C1 segment of cervical spinal cord (tissue), 14 donors: ENCODE data around the gene CYREN.

Experiments
- DNase-seq, 14 donors: peaks; one replicate each; lab custom pipeline; 2025; lab: John Stamatoyannopoulos, UW

CYREN gene, protein sequence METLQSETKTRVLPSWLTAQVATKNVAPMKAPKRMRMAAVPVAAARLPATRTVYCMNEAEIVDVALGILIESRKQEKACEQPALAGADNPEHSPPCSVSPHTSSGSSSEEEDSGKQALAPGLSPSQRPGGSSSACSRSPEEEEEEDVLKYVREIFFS

DNA sequence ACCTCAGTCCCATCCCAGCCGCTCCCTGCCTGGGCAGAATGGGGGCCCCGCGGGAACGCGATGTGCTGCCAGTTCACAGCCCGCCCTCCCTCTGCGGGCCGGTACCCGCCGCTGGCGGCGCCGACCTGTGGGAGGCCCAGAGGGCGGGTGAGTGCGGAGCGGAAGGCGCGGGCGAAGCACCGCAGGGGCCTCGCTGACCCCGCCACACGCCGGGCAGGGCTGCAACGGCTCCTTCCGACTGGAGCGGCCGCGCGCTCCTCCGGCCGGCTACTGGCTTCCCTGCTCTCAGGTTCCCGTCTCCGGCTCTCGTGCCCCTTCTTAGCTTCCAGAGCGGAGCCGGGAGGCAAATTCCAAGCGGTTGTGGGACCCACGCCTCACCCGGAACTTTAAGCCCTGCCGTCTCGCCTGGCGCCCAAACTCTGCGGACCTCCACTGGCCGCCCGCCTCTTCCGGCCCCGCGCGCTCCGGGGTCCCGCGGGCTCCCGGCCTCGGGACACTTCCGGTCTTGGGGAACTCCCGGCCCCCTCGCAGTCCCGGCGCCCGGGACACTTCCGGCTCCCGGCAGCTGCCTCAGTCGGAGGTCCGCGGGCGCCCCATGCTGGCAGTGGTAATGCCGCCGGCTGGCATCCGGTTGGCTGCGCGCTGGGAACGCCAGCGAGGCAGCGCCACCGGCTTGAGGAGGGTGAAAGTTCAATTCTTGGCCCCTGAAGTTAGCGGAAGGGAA is at the start of gene CYREN:
Gene CYREN (minus strand): TSS at position 434 of the 724 bp plus-strand sequence. CDS start 1,785 bp downstream, outside the sequence.
- peak in 13 of 14 donors; percentile 75 to 96 (median 87) for DNase-seq

DNA sequence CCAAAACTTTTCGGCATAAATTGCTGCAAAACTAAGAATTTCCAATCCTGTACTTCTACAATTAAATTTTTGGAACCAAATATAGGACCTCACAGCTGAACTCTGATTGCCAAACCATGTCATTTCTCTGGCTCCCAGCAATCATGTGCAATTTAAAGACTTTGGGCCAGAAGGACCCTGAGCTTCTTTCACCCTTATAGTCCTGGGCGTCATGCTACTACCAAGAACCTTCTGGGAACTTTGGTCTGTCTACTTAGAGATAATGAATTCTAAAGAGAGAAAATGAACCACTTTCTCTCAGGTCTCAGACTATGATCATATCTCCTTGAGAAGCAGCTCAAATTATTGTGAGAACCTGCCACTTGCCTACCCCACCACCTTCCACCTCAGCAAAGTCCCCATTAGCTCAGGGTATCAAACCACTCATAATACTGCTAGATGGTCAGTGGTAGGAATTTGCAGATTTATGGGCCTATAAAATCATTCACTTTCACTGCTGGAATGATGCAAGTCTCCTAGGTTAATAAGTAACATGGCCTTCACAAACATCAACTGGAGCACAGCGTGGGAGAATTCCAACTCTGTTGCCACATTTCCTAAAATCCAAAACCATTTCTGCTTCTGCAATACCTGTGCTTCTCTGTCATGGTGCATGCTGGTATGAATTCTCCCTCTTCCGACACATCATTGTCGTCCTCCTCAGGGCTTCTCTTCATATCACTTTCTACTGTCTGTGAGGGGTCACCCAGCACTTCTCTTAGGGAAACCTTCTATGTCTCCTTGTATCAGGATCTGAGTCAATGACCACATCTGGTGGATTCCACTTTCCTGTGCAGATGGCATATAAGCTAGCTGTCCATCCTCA is 47.4 kb upstream of the CYREN start:
- no peak for DNase-seq

DNA sequence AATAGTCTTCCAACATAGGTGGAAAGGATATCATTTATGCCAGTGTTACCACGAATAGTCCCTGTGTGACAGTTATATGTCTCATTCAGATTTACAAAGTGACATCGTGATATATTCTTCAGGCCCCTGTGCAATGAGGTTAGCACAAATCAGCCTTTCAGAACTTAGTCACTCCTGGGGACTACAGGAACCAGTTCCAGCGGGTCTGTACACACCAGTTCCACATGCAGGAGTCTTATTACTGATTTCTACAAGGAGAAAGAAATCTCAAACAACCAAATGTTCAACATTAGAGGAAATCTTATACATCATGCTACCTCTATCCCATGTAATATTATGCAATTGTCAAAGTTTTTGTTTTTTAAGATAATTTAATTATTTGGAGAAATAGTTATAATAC is 45.2 kb upstream of the CYREN start:
- no peak for DNase-seq

DNA sequence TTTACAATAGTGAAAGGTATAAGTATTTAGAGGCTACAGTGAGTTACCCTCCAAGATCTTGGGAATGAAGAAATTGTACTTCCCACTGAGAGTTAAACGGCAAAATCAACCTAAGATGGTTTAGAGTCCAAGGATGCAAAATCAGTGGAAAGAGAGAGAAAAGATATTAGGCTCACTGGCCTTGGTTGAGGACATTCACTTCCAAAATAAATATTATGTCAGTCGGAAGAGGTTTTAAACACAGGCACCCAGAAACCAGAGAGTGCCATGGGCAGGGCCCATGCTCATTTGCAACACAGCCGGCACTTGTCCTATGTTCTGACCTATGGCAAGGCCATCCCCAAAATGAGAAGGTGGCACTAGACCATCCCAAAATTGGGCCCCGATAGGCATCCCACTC is 44.7 kb upstream of the CYREN start:
- no peak for DNase-seq

DNA sequence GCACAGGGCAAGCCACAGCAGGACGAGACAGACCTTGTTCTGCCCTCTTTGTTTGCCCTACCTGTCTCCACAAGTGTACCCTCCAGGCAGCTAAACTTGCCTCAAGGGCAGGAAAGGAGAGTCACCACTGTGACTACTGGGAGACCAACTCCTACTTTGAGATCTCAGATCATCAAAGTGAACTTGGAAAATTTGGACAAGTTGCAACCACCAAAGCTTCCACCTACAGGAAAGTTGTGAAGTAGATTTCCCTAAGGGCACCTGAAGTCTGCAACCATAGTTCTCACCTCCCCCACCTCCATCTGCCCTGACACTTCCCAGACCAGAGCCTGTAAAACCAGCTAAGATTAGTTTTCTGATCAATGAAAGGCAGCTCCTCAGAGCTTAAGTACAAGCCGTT is 43.3 kb upstream of the CYREN start:
- no peak for DNase-seq

DNA sequence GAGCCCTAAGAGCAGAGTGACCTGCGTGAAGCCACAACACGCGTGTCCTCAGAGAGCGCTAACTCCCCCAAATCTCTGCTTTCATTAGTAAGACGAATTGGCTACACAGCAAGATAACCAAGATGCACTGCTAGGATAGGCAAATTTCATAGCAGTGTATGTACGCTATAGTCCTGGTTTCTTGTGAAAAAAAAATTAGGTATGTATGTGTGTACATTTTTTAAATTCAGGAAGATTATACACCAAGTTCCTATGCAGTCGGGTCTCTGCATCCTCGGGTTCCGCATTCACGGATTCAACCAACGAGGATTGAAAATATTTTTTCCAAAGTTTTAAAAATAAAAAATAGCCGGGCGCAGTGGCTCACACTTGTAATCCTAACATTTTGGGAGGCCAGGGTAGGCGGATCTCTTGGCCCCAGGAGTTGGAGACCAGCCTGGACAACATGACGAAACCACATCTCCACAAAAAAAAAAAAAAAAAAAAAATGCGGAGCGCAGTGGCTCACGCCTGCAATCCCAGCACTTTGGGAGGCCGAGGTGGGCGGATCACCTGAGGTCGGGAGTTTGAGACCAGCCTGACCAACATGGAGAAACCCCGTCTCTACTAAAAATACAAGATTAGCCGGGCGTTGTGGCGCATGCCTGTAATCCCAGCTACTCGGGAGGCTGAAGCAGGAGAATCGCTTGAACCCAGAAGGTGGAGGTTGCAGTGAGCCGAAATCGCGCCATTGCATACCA is 41.6 kb upstream of the CYREN start:
- DNase-seq, result peak in 1 of 14 donors; percentile 60

DNA sequence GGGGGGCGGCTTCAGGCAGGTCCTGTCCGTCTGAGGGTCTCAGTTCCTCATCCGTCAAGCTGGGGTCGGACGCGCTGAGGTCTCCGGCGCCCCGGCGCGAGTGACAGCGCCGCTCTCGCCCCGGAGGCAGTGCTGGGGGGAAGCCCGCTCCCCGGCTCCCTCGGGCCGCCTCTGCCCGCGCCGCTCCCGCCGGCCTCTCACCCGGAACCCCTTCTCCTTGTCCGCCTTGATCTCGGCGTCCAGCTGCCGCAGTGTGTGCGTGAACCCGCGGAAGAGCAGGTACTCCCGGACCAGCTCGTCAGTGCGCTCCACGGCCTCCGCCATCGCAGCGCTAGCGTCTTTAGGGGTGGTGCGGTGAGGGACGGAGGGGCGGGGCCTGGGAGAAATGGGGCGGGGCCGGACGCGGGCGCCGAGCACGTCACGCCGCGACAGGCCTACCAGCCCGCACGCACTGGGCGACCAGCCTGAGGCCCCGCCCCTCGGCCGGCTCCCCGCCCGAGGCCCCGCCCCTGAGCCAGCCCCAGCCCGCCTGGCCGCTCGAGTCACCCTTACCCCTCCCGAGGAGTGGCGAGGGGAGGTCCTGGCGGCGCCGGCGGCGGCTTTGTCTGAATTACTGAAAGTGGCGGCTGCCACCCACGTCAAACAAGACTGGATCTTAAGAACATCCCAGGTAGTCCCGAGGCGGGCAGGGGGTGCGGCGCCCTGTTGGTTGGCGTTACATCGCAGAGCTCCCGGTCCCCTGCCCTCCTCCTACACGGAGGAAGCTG is 40.9 kb upstream of the CYREN start, which contains the start of gene WDR91:
Gene WDR91 (minus strand): TSS at position 348 of the 767 bp plus-strand sequence. CDS start 24 bp downstream, at position 324.
- DNase-seq, result peak; percentile 54 to 97 (median 94)

DNA sequence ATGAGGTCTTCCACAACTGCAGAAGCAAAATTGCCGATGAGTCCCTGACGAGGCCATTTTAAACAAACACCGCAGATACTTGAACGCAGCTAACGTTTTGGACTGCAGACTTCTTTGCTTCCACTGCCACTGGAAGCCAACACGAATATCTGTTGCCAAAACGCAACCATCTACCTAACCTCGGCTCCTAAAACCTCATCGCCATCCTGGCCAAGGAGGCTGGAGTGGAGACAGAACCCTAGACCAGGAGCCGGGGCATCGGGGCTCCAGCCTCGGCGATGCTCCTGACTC is 40.3 kb upstream of the CYREN start:
- peak in 1 of 14 donors; percentile 55 for DNase-seq

DNA sequence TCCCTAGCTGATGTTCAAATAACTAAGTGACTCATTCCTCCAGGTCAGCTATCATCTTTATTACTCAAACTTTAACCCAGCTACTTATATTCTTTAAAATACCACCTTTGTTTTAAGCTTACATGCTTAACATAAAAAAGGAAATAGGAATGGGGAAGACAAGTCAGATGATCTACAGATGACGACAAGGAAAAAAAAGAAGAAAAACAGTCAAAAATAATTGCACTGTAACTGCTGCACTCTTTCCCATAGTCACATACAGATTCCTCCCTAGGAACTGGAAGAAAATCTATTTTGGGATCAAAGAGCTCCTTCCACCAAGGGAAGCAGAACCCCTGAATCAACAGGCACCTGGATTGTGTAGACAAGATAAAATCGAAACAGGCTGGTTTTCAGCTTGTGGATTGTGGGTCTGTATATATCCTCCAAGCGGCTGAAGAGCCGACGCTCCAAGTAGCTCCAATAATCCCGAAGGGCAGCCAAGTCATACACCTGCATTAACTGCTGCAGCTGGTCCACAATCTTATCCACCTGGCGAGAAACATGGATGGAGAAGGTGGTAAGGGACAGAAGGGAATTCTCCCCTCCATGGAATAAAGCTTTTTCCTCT is 38.8 kb upstream of the CYREN start:
- no peak for DNase-seq

DNA sequence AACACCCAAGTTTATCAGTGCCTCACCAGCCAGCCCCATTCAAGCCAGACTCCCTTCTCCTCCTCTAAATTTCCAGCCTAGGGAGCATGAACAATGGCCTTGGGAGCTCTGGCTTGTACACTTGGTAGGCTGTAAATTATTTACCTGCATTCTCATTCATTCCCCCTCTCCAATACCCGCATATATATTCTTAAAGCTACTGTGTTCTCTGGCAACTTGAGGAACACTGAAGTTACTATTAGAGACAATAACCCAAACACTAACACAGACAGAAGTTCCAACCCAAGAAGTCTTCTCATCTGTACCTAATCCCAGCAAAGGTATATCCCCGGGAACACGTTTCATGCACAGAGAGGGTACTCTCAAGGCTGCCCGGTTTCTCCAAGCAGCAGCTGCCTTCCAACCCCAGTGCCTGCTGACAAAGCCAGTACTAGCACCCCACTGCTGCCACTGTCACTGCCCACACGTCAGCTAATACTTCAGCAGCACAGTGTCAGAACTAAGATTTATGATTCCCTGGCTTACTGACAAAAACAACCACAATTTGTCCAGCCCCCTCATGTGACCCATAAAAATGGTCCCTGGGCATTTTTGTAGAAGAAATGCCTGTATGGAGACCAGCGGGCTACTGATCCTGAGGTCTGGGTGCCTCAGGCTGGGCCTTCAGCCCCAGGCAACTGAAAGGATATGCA is 37.7 kb upstream of the CYREN start:
- no peak for DNase-seq

DNA sequence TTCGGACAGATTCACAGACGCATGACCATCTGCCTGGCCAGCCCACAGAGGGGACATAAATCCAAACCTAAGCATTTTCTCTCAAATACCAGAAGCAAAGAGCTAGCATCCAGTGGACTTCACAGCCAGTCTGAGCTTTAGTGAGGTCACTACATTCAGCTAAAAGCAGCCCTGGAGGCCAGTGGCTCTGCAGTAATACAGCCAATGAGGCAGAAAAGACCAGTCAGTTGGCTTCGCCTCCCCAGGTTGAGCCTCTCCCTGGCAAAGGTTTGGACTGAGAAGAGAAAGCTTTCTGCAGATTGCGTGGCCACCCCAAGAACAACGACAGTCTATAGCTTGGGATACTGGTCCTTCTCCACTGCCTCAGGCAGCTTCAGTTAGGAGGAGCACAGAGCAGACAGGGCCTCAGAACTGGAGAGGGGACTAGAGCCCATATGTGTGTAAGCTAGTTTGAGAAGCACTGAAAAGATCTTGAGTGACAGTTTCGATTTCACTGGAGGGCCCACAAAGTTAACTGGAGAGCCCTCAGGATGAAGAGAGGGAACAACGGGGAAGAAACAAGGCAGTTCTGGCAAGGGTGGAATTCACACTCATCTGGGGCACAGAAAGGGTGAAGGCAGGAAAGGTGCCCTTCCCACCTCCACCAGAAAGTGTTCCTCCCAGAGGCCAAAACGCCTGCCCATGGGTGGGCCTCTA is 37.0 kb upstream of the CYREN start:
- no peak for DNase-seq

DNA sequence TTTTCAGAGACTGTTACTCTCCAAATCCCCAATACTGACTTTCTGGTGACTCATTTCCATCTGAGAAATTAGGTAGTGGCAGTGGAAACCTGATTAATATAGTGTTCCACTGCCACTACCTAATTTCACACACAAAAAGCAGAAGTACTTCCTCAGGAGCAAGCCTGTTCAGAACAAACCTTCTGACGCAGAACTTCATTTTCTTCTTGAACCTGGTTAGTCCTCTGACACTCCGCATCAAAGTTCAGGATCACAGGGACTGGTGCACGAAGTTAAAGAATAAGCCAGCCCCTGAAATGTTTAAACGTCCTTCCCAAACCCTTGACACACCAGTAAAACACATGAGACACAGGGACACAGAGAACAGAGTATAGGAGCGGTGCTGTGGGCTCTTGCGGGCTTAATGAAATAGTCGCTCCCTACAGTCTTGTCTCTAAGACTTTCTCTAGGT is 36.5 kb upstream of the CYREN start:
- no peak for DNase-seq

DNA sequence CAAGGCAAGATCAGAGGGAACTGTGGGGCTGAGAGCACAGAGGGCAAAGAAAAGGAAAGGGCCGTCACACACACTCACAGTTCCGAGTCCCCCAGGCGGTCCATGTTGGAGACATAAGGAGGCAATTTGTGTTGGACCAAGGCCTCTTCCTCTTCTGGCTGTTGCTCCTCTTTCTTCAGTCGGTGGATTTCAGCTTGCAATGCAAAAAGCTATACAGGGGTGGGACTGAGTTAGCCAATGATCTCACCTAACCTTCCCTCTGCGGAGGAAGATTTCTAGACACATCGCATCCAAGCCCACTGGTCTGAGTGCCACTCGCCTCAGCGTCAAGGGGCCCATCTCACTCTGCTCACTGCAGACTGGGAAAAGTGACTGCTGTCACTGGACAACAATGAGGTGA is 35.3 kb upstream of the CYREN start:
- no peak for DNase-seq

DNA sequence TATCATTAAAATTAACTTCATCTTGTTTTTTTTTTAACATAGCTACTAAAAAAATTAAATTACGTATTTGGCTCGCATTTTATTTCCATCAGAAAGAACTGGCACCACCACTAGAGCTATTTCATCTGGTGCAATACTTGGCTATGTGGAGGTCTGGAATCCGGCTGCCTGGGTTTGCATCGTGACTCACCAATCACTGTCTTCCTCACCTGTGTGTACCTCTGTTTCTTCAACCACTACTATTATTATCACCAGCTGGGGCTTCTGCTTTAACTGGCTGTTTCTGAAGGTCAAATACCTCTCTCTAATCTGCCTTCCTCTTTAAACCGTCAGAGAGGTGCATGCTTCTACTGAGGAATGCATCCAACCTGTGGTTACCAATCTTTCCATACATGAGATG is 34.4 kb upstream of the CYREN start:
- DNase-seq, result no peak

DNA sequence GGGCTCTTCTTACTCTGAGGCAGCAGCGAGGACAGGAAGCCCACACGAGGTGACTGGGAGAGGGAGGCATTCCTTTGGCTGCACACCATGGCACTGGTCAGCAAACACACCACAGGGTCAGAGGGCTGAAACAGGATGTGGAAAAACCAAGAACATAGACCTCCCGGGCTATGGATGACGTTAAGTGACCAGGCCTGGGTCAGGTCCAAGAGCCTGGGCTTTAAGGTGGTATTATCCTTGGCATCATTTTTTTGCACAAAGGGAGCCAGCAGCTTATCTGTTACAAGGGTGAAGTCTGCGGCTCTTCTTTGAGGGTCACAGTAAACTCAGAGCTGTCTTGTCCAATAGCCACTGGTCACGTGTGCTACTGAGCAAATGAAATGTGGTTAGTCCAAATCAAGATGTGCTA is 33.8 kb upstream of the CYREN start:
- no peak for DNase-seq

DNA sequence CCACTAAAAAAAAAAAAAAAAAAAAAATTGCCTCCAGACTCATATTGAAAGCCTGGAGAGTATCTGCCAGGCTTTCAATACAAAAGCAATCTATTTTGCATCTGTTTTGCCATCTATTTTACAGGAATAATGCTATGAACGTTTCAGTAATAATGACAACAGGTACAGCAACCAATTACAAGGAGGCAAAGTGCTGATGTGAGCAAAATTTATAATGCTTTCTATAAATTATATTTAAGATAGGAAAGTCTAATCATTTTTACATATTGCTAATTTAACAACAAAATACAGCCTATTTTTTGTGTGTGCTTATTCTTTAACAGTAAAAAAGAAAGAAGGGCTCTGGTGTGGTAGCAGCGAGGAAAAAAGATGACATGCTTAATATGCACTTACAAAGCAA is 30.8 kb upstream of the CYREN start:
- DNase-seq, result no peak

DNA sequence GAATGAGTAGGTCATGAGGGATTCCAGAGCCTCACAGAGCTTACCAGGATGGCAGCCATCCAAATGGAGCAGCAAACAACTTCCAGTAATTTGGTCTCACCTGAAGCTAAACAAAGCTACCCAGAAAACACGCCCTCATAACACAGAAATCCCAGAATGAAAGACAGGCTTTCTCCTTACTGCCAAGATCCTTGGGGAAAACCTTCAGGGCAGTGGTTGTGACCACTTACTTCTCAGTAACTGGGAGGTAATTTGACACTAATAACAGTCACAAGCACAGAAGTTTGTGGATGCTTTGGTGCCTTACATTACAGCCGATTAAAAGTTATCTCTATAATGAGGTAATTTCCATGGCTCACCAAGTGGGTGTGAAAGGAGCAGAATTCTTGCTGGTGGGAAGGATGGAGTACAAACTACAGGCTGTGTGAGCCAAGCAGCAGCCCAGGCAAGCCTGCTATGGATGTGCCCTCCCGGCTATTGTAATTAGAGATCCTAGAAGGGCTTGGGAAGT is 30.4 kb upstream of the CYREN start:
- DNase-seq, result no peak

DNA sequence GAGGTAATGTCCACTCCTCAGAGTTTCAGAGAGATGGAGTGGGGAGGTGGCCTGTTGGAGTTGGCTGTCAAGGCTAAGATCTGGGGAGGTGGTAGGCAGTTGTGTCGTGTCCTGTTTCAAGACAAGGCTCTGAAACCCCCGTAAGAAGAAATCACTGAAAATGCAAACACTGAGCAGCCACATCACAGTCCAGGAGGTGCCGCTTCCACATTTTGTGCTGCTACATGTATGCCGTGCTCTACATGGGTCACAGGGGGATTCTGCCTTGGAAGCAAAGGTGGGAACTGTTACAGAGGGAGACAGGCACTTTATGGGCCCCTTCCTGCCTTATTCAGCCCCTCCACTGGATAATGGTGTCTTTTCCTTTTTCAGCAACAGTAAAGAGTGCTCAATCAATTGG is 28.9 kb upstream of the CYREN start:
- no peak for DNase-seq
